ENCODE measurements around the gene RNF225.
A peak's percentile ranks its signal among the peaks of the same experiment; 100 is the strongest.
"Not testable (repeated sequence)": the region's sequence is repeated elsewhere in the genome, so short reads cannot be mapped to it uniquely, and the experiment has no call there.

The RNF225 gene

DNA sequence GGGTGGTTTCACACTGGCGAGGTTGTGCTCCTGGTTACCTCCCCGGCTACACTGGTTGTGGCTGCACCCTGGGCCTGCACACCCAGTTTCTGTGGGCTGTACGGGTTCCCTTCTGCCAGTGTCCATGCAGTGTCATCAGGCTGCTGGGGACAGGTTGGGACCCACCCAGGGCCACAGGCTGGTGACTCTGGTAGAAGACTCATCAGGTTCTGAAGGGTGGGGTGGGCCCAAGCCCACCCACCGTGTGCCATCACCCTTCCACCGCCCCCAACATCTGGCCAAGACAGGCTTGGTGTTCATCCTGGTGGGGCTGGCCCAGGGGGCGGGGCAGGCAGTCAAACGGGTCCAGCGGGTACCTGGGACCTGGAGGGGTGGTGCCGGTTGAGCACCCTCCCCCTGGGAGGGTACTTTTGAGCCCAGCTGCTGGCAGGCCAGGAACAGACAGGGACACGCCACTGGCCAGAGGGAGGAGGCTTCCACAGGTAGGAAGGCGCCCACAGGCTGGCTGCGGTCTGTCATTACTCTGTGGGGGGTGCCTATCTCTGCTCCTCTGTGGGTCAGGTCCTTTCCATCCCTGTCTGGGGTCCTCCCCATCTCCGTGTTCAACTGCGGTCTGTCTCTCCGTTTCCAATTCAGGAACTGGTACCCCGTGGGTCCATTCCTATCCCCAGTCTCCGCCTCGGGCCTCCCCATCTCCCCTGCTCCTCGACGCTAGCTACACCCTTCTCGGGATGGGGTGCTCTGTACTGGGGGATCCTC, at the start of gene RNF225:
TSS of gene RNF225 (plus strand) at position 437 of the 759 bp plus-strand sequence. CDS start 434 bp downstream, outside the sequence.
- no peak for DNase-seq

DNA sequence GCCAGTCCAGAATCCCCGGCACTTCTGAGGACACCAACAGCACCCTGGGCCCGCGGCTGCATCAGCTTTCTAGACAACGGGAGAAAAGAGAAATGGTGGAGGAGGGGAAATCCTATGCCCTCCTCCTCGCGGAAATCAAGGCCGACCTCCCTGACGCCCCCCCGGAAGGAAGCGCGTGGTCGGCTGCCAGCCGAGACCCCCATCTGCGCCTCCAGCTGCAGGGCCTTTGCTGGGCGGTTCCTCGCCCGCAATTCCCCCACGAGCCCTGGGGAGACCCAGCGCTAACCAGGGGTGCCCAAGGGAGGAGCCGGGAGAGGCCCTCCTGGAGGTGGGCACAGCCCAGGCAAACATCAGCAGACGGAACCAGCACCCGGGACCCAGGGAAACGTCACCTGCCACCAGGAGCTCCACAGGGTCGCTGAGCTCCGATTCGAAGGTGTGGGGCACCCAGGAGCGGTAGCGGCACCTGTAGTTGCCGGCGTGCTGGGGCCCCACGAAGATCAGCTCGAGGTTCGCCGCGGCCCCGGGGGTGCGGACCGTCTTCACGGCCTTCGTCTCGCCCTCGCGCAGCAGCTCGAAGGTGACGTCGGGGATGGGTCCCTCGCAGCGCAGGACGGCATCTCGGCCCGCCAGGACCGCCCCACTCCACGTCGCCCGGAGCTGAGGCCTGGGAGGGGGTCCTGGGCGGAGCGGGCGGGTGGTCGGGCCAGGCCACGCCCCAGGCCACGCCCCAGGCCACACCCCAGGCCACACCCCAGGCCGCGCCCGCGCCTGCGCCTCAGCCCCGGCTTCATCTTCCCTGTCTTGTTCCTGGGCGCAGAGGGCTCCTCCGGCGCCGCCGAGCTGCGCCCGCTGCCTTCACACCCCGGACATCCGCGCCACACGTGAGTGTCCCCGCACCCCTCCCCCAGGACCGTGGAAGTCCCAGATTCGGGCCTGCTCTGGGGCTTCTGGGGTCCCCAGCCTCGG, 48.2 kb upstream of the RNF225 start:
- peak; percentile 33 to 56 for DNase-seq

DNA sequence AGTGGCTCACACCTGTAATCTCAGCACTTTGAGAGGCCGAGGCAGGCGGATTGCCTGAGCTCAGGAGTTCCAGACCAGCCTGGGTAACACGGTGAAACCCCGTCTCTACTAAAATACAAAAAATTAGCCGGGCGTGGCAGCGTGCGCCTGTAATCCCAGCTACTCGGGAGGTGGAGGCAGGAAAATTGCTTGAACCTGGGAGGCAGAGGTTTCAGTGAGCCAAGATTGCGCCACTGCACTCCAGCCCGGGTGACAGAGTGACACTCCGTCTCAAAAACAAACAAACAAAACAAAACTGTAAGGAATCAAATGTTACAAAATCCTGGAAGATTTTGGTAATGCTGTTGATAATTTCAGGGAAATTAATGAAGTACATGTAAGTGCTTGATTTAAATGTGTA, 47.4 kb upstream of the RNF225 start:
- DNase-seq, result not testable (repeated sequence)

DNA sequence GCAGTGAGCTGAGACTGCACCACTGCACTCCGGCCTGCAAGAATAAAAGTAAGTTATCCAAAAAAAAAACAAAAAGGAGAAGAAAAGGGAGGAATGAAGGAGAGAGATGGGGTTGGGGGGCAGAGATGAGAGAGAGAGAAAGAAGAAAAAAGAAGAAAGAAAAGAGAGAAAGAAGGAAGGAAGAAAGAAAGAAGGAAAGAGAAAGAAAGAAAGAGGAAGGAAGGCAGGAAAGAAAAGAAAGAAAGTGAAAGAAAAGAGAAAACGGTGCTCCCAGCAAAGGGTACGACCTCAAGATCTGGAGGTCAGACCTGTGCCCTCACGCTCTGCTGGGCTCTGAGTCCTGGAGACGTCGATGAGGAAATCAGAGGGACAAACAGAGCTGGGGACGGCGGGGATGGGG, 45.9 kb upstream of the RNF225 start:
- DNase-seq, result no peak

DNA sequence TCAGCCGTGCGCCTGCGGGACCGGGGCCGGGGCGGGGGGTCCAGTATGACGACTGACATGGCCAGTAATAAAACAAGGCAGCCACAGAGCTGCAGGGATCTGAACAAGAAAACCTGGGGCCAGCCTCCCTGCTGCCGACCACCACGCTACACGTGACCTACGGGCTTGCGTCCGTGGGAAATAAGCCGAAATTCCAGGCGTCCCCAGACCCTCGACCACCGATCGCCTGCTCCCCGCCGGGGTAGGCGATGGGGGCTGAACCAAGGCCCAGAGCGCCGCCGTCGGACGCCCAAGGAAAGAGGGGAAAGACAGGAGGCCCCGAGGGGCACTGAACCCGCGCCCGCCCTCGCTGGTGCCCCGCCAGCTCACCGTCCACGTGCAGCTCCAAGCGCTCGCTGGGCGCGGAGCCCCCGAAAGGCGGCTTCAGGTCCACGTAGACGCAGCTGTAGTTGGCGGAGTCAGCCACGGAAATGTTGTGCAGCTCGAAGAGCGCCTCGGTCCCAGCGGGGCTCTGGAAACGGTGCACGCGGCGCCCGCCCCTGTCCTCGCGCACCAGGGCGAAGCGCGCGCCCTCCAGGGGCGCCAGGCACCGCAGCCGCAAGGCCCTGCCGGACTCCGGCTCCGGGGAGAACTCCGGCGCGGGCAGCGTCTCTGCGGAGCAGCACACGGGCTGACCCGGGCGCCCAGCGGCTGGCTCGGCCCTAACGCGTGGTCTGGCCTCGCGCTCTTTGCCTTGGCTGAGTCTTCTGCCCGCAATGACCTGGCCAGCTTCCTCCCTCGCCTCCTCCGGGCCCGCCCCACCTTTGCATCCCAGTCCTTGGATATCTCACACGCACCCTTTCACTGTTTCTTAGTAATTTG, 45.2 kb upstream of the RNF225 start:
- no peak for DNase-seq

DNA sequence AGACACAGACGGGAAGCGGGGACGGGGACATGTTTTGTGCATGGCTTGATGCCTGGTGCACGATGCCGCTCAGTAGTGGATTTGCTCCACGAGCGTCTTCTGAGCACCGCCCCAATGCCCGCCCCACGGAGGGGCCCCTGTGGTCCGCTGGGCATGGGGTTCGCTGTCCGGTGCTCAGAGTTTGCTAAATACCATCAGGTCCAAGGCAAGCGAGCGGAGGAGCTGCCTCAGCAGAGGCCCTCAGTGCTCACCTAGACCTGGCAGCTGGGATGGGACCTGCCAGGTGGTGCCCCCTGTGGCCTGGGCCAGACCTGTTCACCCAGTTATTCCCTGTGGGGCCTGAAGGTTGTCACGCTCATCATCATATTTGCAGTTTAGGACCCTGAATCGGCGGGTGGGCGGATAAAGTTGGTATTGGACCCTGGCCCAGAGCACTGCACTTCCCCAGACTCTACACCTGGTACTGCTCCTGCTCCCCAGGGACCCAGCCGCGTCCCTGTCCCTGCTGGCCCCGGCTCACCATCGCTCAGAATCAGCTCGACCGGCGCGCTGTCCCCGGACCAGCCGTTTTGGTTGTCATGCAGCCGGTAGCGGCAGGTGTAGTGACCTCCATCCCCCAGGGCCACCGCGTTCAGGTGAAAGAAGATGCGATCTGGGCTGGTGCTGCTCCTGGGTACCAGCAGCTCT, 44.4 kb upstream of the RNF225 start:
- no peak for DNase-seq

DNA sequence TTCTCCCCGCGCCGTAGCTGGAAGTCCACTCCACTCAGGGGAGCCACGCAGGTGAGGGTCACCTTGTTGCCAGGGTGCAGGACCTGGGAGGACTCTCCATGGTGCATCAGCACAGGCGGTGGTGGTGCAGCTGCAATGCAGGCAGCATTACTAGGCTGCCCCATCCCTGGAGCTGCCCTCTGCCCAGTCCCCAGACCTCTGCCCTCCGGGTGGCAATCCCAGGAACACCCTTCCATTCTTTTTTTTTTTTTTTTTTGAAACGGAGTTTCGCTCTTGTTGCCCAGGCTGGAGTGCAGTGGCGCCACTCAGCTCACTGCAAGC, 43.9 kb upstream of the RNF225 start:
- no peak for DNase-seq

DNA sequence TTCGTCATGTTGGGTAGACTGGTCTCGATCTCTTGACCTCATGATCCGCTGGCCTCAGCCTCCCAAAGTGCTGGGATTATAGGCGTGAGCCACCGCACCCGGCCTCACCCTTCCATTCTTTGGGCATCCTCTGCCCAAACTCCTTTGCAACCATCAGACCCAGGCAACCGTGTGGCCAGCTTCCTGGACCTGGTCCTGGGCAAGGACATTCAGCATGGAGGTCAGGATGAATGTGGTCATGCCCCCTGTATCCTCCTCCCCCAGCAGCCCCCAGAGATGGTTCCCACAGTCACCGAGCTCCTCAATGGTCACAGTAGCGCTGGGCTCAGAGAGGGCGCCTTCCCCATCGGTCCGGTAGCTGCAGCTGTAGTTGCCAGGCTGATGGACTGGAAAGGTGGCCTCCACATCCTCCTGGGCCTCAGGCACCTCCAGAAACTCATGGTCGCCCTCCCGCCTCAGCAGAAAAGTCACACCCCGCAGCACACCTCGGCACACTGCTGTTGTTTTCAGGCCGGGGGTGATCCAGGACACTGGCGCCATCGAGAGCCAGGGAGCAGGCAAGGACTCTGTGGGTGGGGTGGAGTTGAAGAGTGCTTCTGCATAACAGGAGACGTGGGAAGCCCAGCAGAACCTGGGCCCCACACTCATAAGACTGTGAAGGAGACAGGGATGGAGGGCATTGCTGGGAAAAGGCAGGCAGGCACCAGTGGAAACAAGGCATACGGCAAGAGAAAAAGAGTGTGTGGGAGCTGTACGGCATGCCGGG, 43.3 kb upstream of the RNF225 start:
- DNase-seq, result no peak

DNA sequence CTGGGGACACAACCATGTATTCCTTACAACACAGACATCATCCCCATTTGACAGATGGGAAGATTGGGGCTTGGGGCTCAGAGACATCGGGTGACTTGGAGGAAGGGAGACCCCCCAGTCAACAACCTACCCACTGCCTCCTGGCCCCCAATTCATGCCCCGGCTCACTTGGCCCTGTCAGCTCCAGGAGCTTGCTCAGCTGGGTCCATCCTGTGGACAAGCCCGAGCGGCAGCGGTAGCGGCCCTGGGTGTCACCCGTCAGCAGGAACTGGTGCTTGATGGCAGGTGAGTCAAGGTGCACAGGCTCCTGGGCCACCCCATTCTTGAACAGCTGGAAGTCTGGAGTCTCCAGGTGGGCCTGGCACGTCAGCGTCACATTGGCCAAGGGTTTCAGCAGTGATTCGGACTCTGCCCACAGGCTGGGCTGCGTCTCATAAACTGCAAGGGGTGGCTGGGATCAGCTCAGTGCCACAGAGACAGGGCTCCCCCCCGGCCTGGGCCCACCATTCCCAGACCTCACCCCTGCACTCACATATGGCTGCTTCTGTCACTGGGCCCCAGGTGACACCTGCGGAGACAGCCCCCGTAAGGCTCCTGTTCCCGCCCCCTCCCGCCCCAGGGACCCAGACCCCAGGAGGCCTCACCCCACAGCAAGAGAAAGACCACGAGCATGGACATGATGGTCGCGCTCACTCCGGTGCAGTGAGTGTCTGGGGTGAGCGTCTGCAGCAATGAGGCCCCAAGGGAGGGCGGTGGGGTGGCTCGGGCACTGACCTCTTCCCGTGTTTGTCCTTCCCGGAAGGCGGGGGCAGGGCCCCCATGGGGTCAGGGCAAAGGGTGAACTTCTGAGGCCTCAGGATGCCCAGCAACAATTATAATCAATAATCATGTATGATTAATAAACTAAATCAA, 42.4 kb upstream of the RNF225 start, which contains the start of gene A1BG:
TSS of gene A1BG (minus strand) at position 733 of the 912 bp plus-strand sequence. CDS start at position 678, 55 bp downstream.
- DNase-seq, result no peak

DNA sequence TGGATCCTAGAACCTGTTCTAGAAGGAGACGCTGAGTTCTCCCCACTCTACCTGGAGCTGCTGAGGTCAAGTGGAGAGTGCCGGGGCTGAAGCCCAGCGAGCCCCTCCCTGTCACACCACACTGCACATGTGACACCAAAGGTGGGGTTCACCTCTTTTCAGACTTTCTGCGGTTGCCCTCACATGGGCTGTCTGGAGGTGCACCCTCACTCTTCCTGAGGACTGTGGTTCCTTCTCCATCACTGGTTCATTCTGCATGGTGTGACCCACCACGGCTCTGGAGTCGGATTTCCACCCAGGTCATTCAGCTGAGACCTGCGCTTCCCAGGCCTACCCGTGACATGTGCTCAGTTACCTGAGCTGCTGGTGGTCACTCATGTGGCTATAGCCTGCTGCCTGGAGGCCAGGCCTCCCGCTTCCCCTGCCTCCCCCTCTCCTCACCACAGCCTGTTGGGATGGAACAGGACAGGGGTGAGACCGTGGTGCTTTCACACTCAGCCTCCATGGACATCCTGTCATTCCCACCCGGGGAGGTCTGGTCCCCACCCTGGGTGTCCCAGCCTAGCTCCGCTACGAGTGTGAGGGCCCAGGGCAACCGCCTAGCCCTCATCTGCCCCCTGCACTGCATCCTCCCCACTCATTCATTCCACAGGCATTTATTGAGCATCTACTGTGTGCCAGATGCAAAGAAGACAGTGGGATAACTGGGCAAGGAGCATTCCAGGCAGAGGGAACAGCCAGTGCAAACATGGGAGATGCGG, 41.6 kb upstream of the RNF225 start:
- no peak for DNase-seq

DNA sequence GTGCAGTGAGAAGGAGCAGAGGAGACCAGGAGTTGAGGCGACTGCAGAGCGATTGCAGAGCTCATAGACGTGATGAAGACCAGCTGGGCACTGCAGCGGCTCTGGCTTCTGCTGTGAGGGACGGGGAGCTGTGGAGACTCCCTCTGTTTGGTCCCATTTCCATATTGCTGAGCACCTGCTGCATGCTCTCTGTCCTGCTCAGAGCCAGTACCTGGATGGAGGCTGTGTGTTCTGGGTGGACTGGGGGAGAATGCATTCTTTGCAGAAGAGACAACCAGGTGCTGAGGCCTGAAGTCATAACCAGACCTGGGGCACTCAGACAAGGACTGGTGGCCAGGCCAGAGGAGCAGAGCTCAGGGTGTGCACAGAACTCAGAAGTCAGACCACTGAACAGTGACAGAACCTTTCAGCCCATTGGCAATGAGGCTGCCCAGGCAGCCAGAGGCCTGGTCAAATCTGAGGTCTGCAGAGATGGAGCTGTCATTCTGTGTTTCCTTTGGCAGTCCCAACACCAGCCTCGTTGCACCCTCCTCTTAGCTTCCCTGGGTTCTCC, 40.9 kb upstream of the RNF225 start:
- no peak for DNase-seq

DNA sequence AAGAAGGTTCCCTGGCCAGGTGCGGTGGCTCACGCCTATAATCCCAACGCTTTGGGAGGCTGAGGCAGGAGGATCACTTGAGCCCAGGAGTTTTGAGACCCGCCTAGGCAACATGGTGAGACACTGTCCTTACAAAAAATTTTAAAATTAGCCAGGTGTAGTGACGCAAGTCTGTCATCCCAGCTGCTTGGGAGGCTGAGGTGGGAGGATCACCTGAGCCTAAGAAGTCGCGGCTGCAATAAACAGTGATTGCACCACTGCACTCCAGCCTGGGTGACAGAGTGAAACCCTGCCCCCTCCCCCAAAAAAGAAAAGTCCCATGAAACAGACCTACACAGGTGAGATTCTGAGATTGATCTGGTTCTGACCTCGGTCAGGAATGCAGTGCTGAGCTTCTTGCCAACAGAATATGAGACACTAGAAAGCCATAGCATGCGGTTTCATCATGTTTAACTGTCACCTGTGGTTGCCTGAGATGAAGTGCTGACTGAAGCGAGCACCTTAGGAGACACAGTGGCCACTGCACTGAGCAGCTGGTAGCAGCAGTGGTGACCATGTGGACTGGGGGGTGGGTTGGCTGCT, 40.1 kb upstream of the RNF225 start:
- no peak for DNase-seq

DNA sequence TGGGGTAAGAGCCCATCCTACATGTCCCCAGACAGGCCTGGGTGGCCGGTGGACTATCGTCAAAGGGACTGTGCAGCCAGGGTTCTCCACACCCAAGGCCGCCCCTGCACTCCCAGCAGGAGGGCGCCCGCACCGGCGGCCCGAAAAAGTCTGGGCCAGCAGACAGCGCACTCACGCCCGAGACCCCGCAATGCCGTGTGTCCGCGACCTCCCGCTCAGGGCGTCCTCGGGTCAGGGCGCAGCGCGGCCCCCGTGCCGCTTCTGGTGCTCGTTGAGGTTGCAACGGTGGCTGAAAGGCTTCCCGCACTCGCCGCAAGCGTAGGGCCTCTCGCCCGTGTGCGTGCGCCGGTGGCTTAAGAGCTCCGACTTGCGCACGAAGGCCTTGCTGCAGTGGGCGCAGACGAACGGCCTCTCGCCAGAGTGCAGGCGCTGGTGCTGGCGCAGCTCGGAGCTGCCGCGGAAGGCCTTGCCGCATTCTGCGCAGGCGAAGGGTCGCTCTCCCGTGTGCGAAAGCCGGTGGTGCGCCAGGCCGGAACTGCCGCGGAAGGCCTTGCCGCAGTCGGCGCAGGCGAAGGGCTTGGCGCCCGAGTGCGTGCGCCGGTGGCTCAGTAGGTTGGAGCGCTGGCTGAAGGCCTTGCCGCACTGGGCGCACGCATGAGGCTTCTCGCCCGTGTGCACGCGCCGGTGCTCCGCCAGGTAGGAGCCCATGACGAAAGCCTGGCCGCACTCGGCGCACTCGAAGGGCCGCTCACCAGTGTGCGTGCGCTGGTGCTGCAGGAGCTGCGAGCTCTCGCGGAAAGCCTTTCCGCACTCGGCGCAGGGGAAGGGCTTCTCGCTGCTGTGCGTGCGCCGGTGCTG, 39.3 kb upstream of the RNF225 start:
- no peak for DNase-seq

DNA sequence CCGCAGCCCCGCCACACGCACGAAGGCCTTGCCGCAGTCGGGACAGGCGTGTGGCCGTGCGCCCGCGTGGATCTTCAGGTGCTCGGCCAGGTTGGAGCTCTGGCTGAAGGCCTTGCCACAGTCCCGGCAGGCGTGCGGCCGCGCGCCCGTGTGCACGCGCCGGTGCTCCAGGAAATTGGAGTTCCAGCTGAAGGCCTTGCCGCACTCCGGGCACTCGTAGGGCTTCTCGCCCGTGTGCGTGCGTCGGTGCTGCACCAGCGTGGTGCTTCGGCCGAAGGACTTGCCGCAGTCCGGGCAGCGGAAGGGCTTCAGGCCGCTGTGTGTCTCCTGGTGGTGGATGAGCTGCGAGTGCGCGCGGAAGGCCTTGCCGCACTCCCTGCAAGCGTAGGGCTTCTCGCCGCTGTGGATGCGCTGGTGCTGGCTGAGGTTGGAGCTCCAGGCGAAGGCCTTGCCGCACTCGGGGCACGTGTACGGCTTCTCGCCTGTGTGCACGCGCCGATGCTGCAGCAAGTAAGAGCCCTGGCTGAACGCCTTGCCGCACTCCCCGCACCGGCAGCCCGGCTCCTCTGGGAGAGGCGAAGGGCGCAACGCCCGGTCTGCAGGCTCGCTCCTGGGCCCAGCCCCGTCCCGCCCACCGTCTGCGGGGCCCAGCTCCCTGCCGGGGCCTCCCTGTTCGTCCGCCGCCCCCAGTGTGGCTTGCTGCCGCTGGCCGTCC, 38.5 kb upstream of the RNF225 start:
- no peak for DNase-seq

DNA sequence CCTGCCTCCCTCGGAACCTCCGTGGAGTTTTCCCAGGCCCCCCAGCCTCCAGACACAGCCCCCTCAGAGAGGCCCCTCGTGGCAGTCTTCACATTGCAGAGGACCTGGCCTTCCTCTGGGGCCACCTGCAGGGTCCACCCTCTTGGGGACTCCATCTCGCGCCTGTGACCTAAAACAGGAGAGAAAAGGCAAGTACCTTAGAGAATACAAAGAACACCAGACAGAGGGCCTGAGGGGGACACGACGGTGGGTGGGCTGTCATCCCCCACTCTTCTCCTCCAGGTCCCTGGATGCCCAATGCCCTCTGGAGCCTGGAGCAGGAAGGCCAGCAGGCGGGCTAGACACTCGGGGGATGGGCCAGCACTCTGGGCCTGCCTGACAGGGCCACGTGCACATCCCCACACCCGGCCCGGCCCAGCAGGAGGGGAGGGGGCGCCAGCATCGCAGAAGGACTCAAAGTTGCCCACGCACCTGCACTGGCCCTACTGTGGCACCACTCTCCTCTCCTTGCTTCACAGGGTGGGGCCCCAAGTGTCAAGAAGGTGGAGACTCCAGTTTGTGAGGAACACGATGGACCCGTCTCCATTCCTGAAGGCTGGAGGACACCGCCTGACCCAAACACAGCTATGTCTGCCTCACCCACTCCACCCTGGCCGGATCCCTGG, 37.8 kb upstream of the RNF225 start:
- no peak for DNase-seq

DNA sequence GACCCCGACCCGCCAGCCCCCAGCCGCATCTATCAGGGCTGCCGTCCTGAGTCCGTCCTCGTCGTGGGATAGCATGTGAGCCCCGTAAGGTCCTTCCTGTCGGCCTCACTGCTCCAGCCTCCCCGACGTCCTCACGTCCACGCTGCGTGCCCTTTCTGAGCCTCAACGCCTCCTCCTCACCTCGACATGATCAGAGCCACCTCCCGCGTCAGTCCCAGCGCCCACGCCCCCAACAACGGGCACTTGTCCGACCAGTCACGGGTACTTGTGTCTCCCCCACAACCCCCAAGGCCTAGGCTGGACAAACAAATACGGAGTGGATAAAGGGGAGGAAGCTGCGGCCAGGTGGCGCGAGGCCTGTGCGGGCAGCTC, 33.6 kb upstream of the RNF225 start:
- peak in 1 of 2 experiments; percentile 33 for DNase-seq

All from NCI-H187 (cell line).